Choroid plexus epithelial cell (primary cell): ENCODE measurements around the gene POLE4.

ENCODE experiments used
- DNase-seq: peaks from one replicate; pipeline ENCODE4 v3.0.0-alpha.2; 2010; ENCODE audit warnings: low read depth
- H3K4me3 ChIP-seq: 2 replicates; pipeline ENCODE4 v1.5.1; 2011; ENCODE audit warnings: low read depth, mild to moderate bottlenecking, control low read depth, low read length, moderate library complexity
- CTCF ChIP-seq: conservative IDR thresholded peaks from 2 replicates; pipeline ENCODE4 v1.5.1; 2011; ENCODE audit warnings: low read depth, mild to moderate bottlenecking, control low read depth, inconsistent platforms, low read length, moderate library complexity

POLE4 gene

GRCh38 chr2:74927621-74928020 lies 30.8 kb upstream of the POLE4 start:
- no peak overlapping the region for H3K4me3 ChIP-seq
- TF ChIP-seq CTCF = no peak
- DNase-seq = no peak

GRCh38 chr2:74930811-74931486 lies 27.5 kb upstream of the POLE4 start:
- no peak overlapping the region for H3K4me3 ChIP-seq
- no peak for DNase-seq
- no peak for TF ChIP-seq CTCF

- DNase-seq = no peak
- no peak for TF ChIP-seq CTCF
- H3K4me3 ChIP-seq = no peak overlapping the region
Observed at GRCh38 chr2:74931940-74932339, 26.5 kb upstream of the POLE4 start.

- TF ChIP-seq CTCF = no peak
Observed at GRCh38 chr2:74935975-74936391, 22.5 kb upstream of the POLE4 start.

GRCh38 chr2:74937221-74937880 lies 21.1 kb upstream of the POLE4 start:
- no peak overlapping the region for H3K4me3 ChIP-seq
- no peak for TF ChIP-seq CTCF
- no peak for DNase-seq

More at GRCh38 chr2:74935975-74936391, 22.5 kb upstream of the POLE4 start:
- no peak overlapping the region for H3K4me3 ChIP-seq
- DNase-seq = no peak

GRCh38 chr2:74938264-74938663 lies 20.2 kb upstream of the POLE4 start:
- DNase-seq = no peak
- TF ChIP-seq CTCF = no peak
- H3K4me3 ChIP-seq = no peak overlapping the region
